Smooth muscle cell (in vitro differentiated cells): ENCODE measurements around the gene TRAF3IP1. TPM values are rescaled to one million over a fixed set of nuclear protein-coding genes. Genes with fewer than 3 reads are reported as not detected.

Experiments used
- DNase-seq: peaks from one replicate; lab custom pipeline; 2025; ENCODE audit not compliant: unreplicated experiment; lab: John Stamatoyannopoulos, UW
- H2AFZ ChIP-seq: fragments of 200-600 bp; sonication (generic); 2 replicates; pipeline ENCODE4 v1.6.0; 2016; ENCODE audit warnings: antibody characterized with exemption, low read depth, mild to moderate bottlenecking
- H3F3A ChIP-seq: fragments of 200-600 bp; sonication (generic); 2 replicates; pipeline ENCODE4 v1.6.0; 2017; ENCODE audit warnings: antibody characterized with exemption, low read depth
- H3K27ac ChIP-seq: fragments of 200-600 bp; sonication (generic); 2 replicates; pipeline ENCODE4 v1.5.1; 2016; ENCODE audit warnings: low read depth, mild to moderate bottlenecking
- H3K27me3 ChIP-seq: fragments of 200-600 bp; sonication (generic); 2 replicates; pipeline ENCODE4 v1.6.1; 2016; ENCODE audit warnings: low read depth, mild to moderate bottlenecking
- H3K36me3 ChIP-seq: fragments of 200-600 bp; sonication (generic); 2 replicates; pipeline ENCODE4 v1.5.1; 2016; ENCODE audit warnings: low read depth
- H3K4me1 ChIP-seq: fragments of 200-600 bp; sonication (generic); 2 replicates; pipeline ENCODE4 v1.5.1; 2016; ENCODE audit warnings: low read depth
- H3K4me2 ChIP-seq: fragments of 200-600 bp; sonication (generic); 2 replicates; pipeline ENCODE4 v1.6.0; 2016; ENCODE audit warnings: mild to moderate bottlenecking
- H3K4me3 ChIP-seq: fragments of 200-600 bp; sonication (generic); 2 replicates; pipeline ENCODE4 v1.5.1; 2016; ENCODE audit warnings: mild to moderate bottlenecking
- H3K79me2 ChIP-seq: fragments of 200-600 bp; sonication (generic); 2 replicates; pipeline ENCODE4 v1.6.0; 2016; ENCODE audit warnings: low read depth, mild to moderate bottlenecking
- H3K9ac ChIP-seq: fragments of 200-600 bp; sonication (generic); 2 replicates; pipeline ENCODE4 v1.6.0; 2016; ENCODE audit warnings: low read depth
- H3K9me3 ChIP-seq: fragments of 200-600 bp; sonication (generic); replicated peaks from 2 replicates; pipeline ENCODE4 v1.5.1; 2016; ENCODE audit warnings: low read depth
- H4K20me1 ChIP-seq: fragments of 200-600 bp; sonication (generic); 2 replicates; pipeline ENCODE4 v1.6.0; 2016; ENCODE audit warnings: low read depth
- CTCF ChIP-seq: fragments of 200-600 bp; sonication (generic); IDR thresholded peaks from 2 replicates; pipeline ENCODE4 v1.5.1; 2017; ENCODE audit warnings: borderline replicate concordance, mild to moderate bottlenecking, antibody characterized with exemption; ENCODE audit not compliant: insufficient read depth, poor library complexity, severe bottlenecking
- WGBS: methylation state at CpG from one replicate; pipeline ENCODE4 v1.1.7; 2016; ENCODE audit warnings: low lambda C conversion rate; 5-methylcytosine and 5-hydroxymethylcytosine counted together
- polyA plus RNA-seq: library from polyadenylated mRNA; unstranded; fragments of >200 nt; fragmentation: Nextera tagmentation; extraction: Ambion mirVana; gene quantifications from 2 replicates; pipeline ENCODE4 v1.2.1, GENCODE V29; 2016
- total RNA-seq: library from RNA; depleted of rRNA; stranded (reverse); fragments of >200 nt; gene quantifications from 2 replicates; pipeline ENCODE4 v1.2.3, GENCODE V29; 2014

The TRAF3IP1 gene
- total and polyA plus RNA-seq, 2 experiments from 2014 or later: 5.3 to 7.5 TPM

GRCh38 chr2:238420878-238421694 lies 100.8 kb downstream of the TRAF3IP1 start:
- H3K36me3 ChIP-seq: no peaks in the 10 kb centered on the region
- no peak overlapping the region for H2AFZ ChIP-seq
- no peaks in the 10 kb centered on the region for H3K9me3 ChIP-seq
- no peak overlapping the region for H3K9ac ChIP-seq
- WGBS: 48% methylated on average over 16 of the region's 16 CpGs
- no peaks in the 10 kb centered on the region for H3K79me2 ChIP-seq
- H3F3A ChIP-seq: peaks cover 10% of the 10 kb centered on the region
- no peaks in the 10 kb centered on the region for H4K20me1 ChIP-seq
- H3K4me2 ChIP-seq: no peak overlapping the region
- peaks cover 26% of the 10 kb centered on the region for H3K4me1 ChIP-seq
- no peak for TF ChIP-seq CTCF
- no peak overlapping the region for H3K27ac ChIP-seq
- no peak for DNase-seq
- H3K27me3 ChIP-seq: no peaks in the 10 kb centered on the region
- H3K4me3 ChIP-seq: no peak overlapping the region

GRCh38 chr2:238421695-238422035 lies 101.3 kb downstream of the TRAF3IP1 start:
- Histone ChIP-seq H3K36me3 (no peaks in the 10 kb centered on the region), H3K4me3 (no peak overlapping the region), H3K9me3 (no peaks in the 10 kb centered on the region), H2AFZ (no peak overlapping the region), H3F3A (peaks cover 10% of the 10 kb centered on the region), H3K4me1 (peaks cover 28% of the 10 kb centered on the region), H3K9ac (no peak overlapping the region), H3K27me3 (no peaks in the 10 kb centered on the region), H4K20me1 (no peaks in the 10 kb centered on the region), H3K27ac (no peak overlapping the region), H3K79me2 (no peaks in the 10 kb centered on the region), H3K4me2 (no peak overlapping the region)
- WGBS: 81% methylated on average over 16 of the region's 18 CpGs
- no peak for DNase-seq
- TF ChIP-seq CTCF: no peak

GRCh38 chr2:238422285-238422684 lies 102.0 kb downstream of the TRAF3IP1 start:
- 97% methylated on average over 7 of the region's 10 CpGs for WGBS
- Histone ChIP-seq H3K27me3 (no peaks in the 10 kb centered on the region), H2AFZ (no peak overlapping the region), H3K79me2 (peaks cover 1% of the 10 kb centered on the region), H3K9ac (no peak overlapping the region), H3K27ac (no peak overlapping the region), H3K4me2 (no peak overlapping the region), H3K36me3 (no peaks in the 10 kb centered on the region), H3F3A (peaks cover 10% of the 10 kb centered on the region), H3K4me1 (peaks cover 28% of the 10 kb centered on the region), H3K9me3 (no peaks in the 10 kb centered on the region), H3K4me3 (no peak overlapping the region), H4K20me1 (no peaks in the 10 kb centered on the region)
- no peak for DNase-seq
- TF ChIP-seq CTCF: no peak

GRCh38 chr2:238422940-238423339 lies 102.6 kb downstream of the TRAF3IP1 start:
- Histone ChIP-seq H2AFZ (no peak overlapping the region), H3K9ac (no peak overlapping the region), H3K4me3 (no peak overlapping the region), H4K20me1 (no peaks in the 10 kb centered on the region), H3K4me1 (peaks cover 31% of the 10 kb centered on the region), H3F3A (peaks cover 10% of the 10 kb centered on the region), H3K27ac (no peak overlapping the region), H3K4me2 (no peak overlapping the region), H3K36me3 (no peaks in the 10 kb centered on the region), H3K9me3 (no peaks in the 10 kb centered on the region), H3K79me2 (peaks cover 8% of the 10 kb centered on the region), H3K27me3 (no peaks in the 10 kb centered on the region)
- DNase-seq: no peak
- no peak for TF ChIP-seq CTCF
- 93% methylated on average over 7 of the region's 7 CpGs for whole genome bisulfite sequencing
